T1000 (cell line): ENCODE results near the gene HMBS.
"Not testable (repeated sequence)": the region's sequence is repeated elsewhere in the genome, so short reads cannot be mapped to it uniquely, and the experiment has no call there.

Experiments used
- DNase-seq: peaks from one replicate; lab custom pipeline; 2025; ENCODE audit warnings: mixed read lengths; lab: John Stamatoyannopoulos, UW

Gene HMBS

GRCh38 chr11:119100994-119101758, 16.5 kb downstream of the HMBS start:
- DNase-seq: no peak

DNA sequence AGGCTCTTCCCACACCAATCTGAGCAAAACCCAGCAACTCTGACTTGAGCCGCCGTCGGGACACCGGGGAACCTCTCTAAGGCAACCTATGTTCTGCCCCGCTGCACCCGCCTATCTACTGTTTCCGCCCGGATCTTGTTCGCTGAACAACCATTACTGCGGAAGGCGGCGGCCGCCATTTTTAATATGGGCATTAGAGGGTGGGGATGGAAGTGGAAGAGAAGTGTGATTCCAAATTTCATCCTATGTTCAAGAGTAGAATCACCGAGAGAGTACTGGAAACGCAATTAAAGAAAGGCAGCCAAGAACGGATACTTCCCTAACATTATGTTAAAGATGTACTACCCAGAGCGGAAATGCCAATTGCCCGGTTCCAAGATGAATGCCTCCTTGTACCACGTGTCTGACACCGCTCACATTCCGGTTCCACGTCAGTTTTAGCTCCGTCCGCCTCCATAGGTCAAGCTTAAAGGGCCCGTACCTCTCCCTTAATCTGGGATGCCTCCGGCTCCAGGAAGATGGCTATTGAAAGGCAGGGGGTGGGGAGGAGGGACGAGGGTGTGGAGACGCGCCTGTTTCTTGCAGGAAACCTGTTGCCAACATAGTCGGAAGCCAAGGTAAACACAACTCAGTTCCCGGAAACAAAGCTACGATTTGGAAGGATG, 17.2 kb downstream of the HMBS start, which contains the start of gene DPAGT1:
Gene DPAGT1 (minus strand): TSS at position 95 of the 665 bp plus-strand sequence. CDS start 198 bp downstream, outside the sequence.
- peak; percentile 66 for DNase-seq

- DNase-seq: not testable (repeated sequence)
Observed at GRCh38 chr11:119103161-119103664, 18.5 kb downstream of the HMBS start.

DNA sequence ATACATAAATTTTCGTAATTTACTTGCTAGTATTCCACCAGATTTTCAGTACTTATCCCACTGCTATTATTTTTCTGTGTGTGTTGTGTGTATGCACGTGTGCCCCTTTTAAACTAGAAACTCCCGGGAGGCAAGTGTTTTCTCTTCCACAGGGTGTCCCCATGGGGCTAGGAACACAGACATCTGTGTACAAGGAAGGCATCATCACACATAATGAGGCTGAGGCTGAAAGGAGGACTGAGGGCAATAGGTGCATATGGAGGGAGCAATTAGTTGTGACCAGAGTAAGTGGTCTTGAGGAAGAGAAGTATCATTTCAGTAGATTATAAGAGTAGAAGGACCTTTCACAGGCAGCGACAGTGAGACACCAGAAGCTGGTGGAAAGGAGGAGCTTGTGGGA, 19.1 kb downstream of the HMBS start:
- no peak for DNase-seq

GRCh38 chr11:119106564-119107537, 22.2 kb downstream of the HMBS start, which contains the start of gene C2CD2L:
Gene C2CD2L, plus strand, starts transcription at chr11:119107344. Its CDS starts 398 bp downstream, at chr11:119107742.
- peak; percentile 72 for DNase-seq

DNA sequence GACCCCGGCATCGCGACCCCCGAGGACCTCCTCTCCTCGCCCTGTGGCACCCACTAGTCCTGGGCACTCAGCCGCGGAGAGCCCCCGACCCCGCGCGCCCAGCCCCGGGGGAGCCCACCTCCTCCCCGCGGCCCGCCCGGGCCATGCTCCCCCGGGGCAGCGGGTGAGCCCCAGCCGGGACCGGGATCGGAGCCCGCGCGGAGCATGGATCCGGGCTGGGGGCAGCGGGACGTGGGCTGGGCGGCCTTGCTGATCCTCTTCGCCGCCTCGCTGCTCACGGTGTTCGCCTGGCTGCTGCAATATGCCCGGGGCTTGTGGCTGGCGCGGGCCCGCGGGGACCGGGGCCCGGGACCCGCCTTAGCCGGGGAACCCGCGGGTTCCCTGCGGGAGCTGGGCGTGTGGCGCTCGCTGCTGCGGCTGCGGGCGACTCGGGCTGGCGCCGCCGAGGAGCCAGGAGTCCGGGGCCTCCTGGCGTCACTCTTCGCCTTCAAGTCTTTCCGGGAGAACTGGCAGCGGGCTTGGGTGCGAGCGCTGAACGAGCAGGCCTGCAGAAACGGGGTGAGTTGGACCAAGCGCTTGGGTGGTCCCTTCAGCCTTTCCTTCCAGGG, 23.0 kb downstream of the HMBS start:
- no peak for DNase-seq

DNA sequence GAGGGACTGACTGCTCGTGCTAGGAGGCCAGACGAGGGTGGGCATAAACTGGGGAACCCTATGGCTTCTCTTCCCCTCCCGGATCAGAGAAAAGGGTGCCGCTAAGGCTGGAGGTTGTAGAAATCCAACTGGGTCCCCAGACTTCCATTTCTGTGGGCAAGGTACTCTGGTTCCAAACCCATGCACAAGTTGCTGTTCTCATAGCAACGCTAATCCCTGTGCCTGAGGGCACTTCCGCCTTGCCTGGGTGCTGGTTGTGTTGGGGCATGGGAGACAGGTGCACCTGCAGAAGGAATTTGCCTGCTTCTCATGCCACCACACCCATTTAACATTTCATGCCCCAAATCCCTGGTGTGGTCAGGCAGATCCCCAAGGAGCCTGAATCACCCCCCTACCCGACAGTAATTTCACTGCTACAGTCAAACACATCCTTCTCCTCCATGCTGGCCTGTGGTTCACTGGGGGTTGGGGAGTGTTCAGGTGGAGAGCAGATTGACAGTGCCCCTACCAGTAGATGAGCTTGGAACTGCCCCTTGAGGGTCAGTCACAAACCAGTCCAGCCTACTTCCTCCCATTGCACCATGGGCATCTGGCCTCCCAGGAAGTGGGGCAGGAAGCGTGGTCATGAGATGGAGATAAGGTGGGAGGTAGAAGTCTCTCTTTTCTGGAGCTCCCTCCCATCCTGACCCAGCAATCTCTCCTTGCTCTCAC, 23.6 kb downstream of the HMBS start:
- no peak for DNase-seq

GRCh38 chr11:119108857-119109221, 24.2 kb downstream of the HMBS start:
- no peak for DNase-seq

DNA sequence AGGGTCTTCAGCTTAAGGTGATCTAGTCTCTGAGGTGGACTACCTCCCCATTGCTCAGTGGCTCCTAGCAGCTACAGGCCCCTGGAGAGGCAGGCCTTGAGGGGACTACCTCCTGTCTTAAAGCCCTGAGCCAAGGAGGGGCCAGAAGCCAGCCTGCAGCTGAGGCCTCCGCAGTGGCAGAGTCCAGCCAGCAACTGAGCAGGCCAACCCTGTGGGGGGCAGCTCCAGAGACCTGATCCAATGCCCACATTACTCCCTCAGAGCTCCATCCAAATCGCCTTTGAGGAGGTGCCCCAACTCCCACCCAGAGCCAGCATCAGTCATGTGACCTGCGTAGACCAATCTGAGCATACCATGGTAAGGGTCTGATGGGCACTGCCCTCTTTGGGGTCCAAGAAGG, 25.2 kb downstream of the HMBS start:
- DNase-seq: no peak

DNA sequence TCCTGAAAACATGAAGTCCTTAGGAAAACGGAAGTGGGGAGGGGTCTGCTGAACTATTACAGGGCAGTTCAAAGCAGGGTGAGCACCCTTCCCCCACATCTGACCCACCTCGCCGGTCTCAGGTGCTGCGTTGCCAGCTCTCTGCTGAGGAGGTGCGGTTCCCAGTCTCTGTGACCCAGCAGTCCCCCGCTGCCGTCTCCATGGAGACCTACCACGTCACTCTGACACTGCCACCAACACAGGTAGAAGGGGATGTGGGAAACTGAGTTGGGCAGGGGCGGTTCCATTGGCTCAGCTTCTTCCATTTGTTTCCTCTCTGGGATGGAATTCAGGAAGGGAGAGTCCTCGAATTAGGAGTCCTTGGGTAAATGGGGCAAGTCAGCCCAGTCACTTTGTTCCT, 25.8 kb downstream of the HMBS start:
- no peak for DNase-seq

DNA sequence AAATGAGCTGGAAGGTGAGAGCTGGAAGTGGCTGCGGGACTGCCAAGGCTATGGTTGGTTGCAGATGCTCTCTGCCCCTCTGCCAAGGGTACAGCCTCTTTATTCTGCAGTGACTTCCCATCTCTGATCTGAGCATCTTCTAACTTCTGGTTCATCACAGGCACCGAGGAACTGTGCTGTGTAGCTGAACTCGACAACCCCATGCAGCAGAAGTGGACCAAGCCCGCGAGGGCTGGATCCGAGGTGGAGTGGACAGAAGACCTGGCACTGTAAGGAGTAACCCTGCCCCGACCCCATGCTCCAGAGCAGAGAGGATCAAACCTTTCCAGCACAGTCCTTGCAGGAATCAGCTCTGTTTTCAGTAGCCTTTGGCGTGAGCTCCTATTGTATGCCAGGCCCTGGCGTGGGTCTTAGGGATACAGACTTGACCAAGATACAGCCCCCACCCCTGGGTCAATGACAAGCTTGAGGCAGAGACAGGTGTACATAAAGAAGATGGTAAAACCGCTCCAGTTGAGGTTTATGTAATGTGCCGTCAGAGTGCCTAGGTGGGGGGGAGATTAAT, 26.8 kb downstream of the HMBS start:
- DNase-seq: no peak

DNA sequence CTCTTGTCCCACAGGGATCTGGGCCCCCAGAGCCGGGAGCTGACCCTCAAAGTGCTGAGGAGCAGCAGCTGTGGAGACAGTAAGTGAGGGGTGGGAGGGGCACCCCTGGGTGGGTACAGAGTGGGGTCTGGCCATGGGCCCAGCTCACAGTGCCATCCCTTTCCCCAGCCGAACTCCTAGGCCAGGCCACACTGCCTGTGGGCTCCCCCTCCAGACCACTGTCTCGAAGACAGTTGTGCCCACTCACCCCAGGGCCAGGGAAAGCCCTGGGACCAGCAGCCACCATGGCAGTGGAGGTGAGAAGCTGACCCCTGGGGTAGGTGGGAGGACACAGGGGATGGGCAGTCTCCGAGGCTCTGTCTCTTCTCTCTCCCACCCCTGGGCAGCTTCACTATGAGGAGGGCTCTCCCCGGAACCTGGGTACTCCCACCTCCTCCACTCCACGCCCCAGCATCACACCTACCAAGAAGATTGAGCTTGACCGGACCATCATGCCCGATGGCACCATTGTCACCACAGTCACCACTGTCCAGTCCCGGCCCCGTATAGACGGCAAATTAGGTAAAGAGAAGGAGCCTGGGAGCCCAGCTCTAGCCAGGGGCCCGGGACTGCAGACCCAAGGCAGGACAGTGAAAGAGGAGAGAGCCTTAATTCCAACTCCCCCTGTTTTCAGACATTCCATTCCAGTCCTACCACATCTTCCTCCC, 27.8 kb downstream of the HMBS start:
- DNase-seq: no peak

DNA sequence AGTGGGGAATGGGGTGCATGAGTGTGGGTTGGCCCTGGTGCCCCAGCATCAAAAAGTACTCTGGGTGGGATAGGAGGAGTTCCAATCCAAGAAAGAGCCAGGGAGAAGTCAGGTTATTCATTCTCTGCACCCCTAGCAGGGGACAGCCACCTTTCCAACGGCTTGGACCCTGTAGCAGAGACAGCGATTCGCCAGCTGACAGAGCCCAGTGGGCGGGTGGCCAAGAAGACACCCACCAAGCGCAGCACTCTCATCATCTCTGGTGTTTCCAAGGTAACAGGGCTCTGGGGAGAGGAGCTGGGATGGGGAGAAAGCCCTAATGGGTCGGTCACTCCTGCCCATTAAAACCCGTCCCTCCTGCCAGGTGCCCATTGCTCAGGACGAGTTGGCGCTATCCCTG, 29.0 kb downstream of the HMBS start:
- DNase-seq: no peak

GRCh38 chr11:119114351-119114750, 29.7 kb downstream of the HMBS start:
- no peak for DNase-seq

DNA sequence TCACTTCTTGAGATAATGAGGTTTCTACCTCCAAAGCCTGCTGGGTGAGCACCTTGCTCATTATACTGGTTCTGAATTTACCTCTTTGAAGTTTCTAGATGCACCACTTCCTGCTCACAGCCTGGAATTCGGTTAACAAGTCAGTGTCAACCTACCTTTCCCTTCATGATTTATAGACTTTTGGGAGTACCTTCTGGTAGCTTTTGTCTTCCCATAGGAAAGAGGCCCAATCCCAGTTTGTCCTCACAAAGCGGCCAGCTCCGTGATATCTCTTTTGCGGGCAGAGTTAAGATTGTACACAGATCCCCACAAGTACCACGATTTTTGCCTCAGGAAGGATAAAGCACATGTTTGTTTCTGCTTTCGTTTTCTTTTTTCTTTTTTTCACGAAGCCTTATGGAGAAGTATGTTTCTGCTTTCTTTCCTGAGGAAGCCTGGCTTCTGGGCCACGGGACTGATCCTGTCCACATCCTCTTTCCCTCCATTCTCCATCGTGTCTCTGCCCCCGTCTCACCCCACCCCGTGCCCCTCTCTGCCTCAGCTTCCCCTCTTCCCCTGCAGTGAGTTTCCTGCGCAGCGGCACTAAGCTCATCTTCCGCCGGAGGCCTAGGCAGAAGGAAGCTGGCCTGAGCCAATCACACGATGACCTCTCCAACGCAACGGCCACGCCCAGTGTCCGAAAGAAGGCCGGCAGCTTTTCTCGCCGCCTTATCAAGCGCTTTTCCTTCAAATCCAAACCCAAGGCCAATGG, 31.0 kb downstream of the HMBS start:
- DNase-seq: no peak

GRCh38 chr11:119116235-119116594, 31.5 kb downstream of the HMBS start:
- DNase-seq: no peak

GRCh38 chr11:119116601-119117000, 31.9 kb downstream of the HMBS start:
- no peak for DNase-seq

- DNase-seq: no peak
Observed at GRCh38 chr11:119117004-119117706, 32.5 kb downstream of the HMBS start.

GRCh38 chr11:119118227-119118626, 33.5 kb downstream of the HMBS start:
- DNase-seq: no peak
